GM18951 (cell line): ENCODE data around the gene TMEM54.

Experiments
- POLR2A ChIP-seq: IDR thresholded peaks from 4 replicates; pipeline ENCODE4 v1.6.1; 2011; ENCODE audit warnings: mild to moderate bottlenecking; ENCODE audit not compliant: insufficient read length, insufficient read depth; ENCODE audit errors: extremely low read depth
- in situ Hi-C: fragments of 300-500 bp; cut with MboI; formaldehyde crosslinking; loops from one replicate; pipeline ENCODE4 v1.12.0; 2022; ENCODE audit warnings: low sequenced_read_pairs, mixed read lengths, inconsistent platforms; ENCODE audit not compliant: unreplicated experiment

TMEM54 gene

GRCh38 chr1:32900956-32901822 lies at the start of gene TMEM54:
TSS of gene TMEM54 (minus strand) at chr1:32901389. CDS start at chr1:32901238, 151 bp downstream.
- in situ Hi-C loops, result no loop called here
- TF ChIP-seq POLR2A, result no peak

GRCh38 chr1:32949519-32949918 lies 48.3 kb upstream of the TMEM54 start:
- no peak for TF ChIP-seq POLR2A
- in situ Hi-C loops, result no loop called here

DNA sequence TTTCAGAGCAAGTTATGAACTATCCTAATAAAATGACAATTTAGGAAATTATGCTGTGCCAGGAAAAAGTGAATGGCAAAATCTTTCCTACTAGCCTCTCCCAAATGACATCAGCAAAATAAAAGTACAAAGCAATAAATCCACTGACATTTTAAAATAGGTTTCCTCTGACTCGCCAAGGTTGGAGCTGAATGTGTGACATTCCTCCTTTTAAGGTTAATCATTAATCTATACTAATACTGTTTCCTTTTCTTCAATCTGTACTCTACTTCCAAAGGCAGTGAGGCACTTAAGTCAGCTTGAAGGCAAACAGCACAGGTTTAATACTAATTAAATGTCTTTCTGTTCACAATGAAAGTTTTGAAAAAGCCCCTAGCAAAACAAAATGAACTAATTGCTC lies 47.7 kb upstream of the TMEM54 start:
- no peak for TF ChIP-seq POLR2A
- in situ Hi-C loops, result no loop called here

DNA sequence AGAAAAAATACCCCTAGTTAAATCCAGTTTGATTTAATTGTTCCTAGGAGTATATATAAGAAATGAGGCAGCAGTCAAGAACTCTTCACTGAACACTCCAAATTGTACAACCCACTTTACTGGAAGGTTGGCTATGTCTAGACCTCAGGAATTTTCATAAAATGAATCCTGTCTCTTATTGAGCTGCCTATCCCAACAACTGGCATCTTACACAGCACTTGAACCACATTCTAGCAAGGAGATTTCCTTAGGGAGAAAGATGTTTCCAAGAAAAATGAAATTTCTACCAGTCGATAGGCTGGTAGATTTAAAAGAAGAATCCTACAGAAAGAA lies 47.2 kb upstream of the TMEM54 start:
- in situ Hi-C loops, result no loop called here
- no peak for TF ChIP-seq POLR2A

DNA sequence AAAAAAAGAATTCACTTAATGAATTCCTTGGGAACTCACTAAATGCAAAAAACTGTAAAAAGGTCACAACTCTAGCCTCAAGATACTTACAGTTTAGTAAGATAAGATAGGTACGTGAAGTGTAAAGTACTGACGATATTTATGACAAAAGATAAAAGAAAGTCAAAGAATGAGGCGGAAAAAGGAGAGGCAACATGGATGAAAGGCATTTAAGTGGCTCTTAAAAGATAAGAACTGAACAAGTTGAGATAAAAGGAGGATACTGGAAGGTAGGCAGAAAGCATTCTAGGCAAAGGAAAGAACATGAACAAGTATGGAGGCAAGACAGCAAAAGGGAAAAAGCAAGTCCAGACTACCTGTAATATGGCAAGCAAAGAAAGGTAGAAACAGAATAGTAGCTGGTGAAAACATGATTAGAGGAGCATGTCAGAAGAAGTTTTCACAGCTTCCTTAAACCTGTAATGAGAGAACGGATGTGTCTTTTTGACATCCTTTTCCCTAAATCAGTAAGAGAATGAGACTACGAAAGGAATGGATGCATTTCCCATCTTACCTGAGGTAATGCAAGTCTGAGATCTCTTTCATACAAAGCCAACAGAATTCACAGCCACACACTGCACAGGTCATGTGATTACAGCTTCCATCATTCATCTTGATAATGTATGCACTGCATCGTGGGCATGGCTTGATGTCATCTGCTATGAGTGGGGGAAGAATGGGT lies 46.6 kb upstream of the TMEM54 start:
- TF ChIP-seq POLR2A, result no peak
- in situ Hi-C loops, result no loop called here

- no peak for TF ChIP-seq POLR2A
- in situ Hi-C loops, result no loop called here
Measured at GRCh38 chr1:32946413-32946812, 45.2 kb upstream of the TMEM54 start.

GRCh38 chr1:32944180-32944579 lies 43.0 kb upstream of the TMEM54 start:
- in situ Hi-C loops, result no loop called here
- TF ChIP-seq POLR2A, result no peak

DNA sequence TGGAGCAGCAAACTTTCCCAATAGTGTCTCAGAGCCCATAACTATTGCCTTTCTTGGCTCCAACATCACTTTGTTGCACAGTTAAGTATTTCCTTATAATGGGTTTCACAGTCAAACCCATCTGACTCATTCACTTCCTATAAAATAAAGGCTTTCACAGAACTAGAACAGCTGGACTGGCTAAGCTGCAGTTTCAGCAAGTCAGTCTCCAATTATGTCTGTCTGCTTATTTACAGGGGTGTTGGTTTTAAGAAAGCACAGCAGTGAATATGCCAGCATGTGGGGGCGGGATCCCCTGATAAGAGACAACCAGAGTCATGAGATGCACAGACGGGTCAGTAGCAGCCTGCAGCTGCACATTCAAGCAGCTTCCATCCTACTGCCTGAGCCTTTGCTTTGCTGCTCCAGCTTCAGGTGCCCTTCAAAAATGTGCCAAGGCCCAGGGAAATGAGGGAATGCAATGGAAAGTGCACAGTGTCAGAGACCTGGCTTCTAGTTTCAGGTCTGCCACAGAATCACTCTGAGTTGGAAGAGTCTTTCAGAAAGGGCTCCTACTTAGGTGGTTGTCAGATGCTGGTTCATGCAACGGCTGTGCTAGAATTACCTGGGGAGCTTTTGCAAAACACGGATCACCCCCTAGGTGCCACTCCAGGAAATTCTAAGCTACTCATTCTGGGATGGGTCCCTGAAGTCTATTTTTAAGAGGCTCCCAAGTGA lies 38.6 kb upstream of the TMEM54 start:
- in situ Hi-C loops, result loop anchor here (10.0 kb wide), 1 partner anchor 105 kb away; no protein-coding TSS in a partner anchor
- no peak for TF ChIP-seq POLR2A

GRCh38 chr1:32937061-32937460 lies 35.9 kb upstream of the TMEM54 start:
- TF ChIP-seq POLR2A, result no peak
- in situ Hi-C loops, result loop anchor here (10.0 kb wide), 1 partner anchor 108 kb away; no protein-coding TSS in a partner anchor

DNA sequence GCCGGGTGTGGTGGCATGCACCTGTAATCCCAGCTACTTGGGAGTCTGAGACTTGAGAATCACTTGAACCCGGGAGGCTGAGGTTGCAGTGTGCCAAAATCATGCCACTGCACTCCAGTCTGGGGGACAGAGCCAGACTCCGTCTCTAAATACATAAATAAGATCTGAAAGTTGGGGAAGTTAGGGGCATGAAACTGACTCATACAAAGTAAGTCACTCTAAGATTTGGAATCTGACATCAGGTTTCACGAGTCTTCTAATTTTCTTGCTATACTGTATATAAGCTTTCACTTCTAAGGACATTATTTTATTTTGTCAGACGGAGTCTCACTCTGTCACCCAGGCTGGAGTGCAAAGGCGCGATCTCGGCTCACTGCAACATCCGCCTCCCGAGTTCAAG lies 33.3 kb upstream of the TMEM54 start:
- in situ Hi-C loops, result loop anchor here (10.0 kb wide), 1 partner anchor 110 kb away; no protein-coding TSS in a partner anchor
- no peak for TF ChIP-seq POLR2A

DNA sequence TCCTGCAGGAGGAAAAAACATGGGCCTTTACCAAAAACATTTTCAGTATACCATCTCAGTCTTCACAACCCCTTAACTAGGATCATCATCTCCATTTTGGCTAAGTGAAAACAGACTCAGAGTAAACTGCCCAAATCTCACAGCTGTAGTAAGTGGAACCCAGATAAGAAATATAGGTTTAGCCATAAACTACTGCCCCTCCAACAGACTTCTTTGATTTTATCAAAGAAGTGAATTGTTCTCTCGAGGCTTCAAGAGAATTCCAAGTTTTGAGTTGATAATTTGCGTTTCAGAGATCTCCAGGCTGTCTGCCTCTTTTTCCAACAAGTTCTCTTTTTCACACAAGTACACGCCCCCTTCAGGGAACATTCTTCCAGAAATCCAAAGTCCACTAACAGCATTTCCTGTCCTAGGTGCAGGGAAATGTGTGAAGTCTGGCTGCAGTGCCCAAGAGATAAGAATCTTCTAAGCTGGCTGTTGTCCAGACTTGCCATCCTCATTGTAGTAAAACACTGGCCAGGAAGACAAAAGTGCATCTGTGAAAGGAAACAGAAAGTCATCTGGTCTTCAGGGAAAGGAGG lies 32.6 kb upstream of the TMEM54 start:
- in situ Hi-C loops, result loop anchor here (10.0 kb wide), 1 partner anchor 111 kb away; no protein-coding TSS in a partner anchor
- TF ChIP-seq POLR2A, result no peak

DNA sequence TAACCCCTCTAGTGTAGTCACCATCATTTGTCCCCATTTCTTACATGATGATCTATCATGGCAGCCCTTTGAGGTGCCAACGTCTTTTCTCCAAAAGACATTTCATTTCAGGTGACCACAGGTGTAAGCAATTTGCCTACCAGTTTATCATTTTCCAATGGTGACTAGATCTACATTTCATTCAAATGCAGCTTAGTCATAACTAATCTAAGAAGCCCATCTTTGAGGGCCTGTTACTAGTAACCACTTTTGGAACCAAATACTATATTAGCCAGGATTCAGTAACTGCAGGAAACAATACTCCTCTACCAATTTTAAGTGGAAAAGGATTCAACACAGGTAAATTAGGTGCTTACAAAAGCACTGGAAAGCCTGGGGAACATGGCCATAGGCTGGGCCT lies 30.6 kb upstream of the TMEM54 start:
- TF ChIP-seq POLR2A, result no peak
- in situ Hi-C loops, result loop anchor here (10.0 kb wide), 1 partner anchor 113 kb away; no protein-coding TSS in a partner anchor

DNA sequence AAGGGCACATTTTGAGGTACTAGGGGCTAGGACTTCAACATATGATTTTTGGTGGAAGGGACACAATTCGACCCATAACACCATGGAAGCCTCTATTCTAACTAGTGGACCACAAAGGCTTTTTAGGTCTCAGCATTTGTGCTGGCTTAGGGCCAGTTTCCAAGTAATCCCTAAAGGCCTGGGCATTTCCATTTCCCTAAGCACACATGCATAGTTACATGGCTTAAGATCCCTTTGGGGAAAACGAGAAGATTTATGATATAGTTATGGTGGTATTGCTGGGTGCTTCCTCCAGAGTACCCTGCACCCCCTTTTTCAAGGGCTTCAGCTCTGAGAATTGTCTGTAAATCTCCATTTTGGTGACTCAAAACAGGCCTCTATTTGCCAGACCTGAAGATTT lies 28.2 kb upstream of the TMEM54 start:
- in situ Hi-C loops, result no loop called here
- TF ChIP-seq POLR2A, result no peak
